GM10248 (cell line): ENCODE measurements around the gene FAF2.

Experiments
- CTCF ChIA-PET: fragments of 300-600 bp; sonication (Branson Sonifier 250); formaldehyde crosslinking; extraction: SDS; loops from one replicate; lab custom pipeline; 2021; ENCODE audit warnings: antibody characterized with exemption; lab: Yijun Ruan, JAX
- POLR2A ChIA-PET: fragments of 350-650 bp; sonication (Branson Sonifier 250); formaldehyde crosslinking; extraction: SDS; loops from one replicate; lab custom pipeline; 2020; ENCODE audit warnings: antibody characterized with exemption; lab: Yijun Ruan, JAX
- DNase-seq: peaks from one replicate; pipeline ENCODE4 v3.0.0; 2012; ENCODE audit errors: extremely low spot score
- TF ChIP-seq, protein P1 (sequence below): IDR thresholded peaks from 2 replicates; pipeline ENCODE4 v1.5.1; 2012; ENCODE audit warnings: mild to moderate bottlenecking, low read depth; ENCODE audit errors: extremely low read depth, missing control alignments, control extremely low read depth

FAF2 gene

GRCh38 chr5:176540956-176541337, 92.8 kb downstream of the FAF2 start:
- CTCF ChIA-PET = interaction anchor here (2.8 kb wide), 1 partner anchor 93 kb away, joined by 15 read pairs; the partner anchor contains the start of gene FAF2
- POLR2A ChIA-PET = no interaction called here

DNA sequence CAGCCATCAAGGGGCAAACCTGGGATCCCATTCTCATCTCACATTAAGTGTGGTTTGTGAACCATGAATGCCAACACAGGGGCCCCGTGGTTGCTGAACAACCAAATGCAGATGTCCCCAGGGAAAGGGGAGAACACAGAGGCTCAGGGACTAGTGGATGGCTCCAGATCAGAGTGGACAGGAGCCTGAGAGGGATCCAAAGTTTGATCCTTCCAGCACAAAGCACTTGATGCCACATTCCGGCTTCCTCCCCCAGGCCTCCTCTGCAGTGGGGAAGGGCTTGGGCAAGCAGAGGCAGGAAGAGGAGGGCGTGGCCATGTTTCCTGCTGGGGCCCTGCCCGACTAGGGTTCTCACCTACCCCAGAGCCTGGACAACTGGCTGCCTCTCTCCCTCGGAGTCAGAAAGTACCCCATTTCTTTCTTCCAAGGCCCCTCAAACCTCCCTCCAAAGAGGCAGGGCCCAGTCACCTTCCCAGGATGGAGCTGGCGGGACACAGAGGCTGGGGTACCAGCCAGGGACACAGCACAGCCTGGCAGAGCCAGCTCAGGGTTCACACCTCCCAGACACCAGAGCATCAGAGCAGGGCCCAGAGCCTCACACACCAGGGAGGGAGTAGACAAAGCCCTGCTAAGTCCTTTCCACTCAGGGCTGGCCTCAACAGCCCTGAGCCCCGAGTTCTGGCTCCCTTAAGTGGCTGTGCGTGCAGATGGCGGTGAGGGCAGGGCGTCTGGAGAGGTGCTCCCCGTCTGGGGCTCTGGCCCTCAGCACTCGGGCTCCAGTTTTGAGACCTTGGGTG, 93.4 kb downstream of the FAF2 start:
- CTCF ChIA-PET = interaction anchor here (1.4 to 2.8 kb wide), 3 partner anchors 33 to 125 kb away, joined by 3 to 32 read pairs (median 15); partner anchors contain the start of genes CLTB and FAF2
- DNase-seq = no peak
- TF ChIP-seq, protein P1, sequence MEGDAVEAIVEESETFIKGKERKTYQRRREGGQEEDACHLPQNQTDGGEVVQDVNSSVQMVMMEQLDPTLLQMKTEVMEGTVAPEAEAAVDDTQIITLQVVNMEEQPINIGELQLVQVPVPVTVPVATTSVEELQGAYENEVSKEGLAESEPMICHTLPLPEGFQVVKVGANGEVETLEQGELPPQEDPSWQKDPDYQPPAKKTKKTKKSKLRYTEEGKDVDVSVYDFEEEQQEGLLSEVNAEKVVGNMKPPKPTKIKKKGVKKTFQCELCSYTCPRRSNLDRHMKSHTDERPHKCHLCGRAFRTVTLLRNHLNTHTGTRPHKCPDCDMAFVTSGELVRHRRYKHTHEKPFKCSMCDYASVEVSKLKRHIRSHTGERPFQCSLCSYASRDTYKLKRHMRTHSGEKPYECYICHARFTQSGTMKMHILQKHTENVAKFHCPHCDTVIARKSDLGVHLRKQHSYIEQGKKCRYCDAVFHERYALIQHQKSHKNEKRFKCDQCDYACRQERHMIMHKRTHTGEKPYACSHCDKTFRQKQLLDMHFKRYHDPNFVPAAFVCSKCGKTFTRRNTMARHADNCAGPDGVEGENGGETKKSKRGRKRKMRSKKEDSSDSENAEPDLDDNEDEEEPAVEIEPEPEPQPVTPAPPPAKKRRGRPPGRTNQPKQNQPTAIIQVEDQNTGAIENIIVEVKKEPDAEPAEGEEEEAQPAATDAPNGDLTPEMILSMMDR = no peak
- POLR2A ChIA-PET = no interaction called here

More at GRCh38 chr5:176540956-176541337, 92.8 kb downstream of the FAF2 start:
- TF ChIP-seq, protein P1 = no peak
- DNase-seq = no peak

GRCh38 chr5:176542135-176542595, 94.0 kb downstream of the FAF2 start:
- DNase-seq = no peak
- POLR2A ChIA-PET = no interaction called here
- TF ChIP-seq, protein P1 = no peak
- CTCF ChIA-PET = interaction anchor here (0.8 to 2.8 kb wide), 8 partner anchors 8 to 135 kb away, joined by 3 to 32 read pairs (median 4); partner anchors contain the start of gene CLTB

DNA sequence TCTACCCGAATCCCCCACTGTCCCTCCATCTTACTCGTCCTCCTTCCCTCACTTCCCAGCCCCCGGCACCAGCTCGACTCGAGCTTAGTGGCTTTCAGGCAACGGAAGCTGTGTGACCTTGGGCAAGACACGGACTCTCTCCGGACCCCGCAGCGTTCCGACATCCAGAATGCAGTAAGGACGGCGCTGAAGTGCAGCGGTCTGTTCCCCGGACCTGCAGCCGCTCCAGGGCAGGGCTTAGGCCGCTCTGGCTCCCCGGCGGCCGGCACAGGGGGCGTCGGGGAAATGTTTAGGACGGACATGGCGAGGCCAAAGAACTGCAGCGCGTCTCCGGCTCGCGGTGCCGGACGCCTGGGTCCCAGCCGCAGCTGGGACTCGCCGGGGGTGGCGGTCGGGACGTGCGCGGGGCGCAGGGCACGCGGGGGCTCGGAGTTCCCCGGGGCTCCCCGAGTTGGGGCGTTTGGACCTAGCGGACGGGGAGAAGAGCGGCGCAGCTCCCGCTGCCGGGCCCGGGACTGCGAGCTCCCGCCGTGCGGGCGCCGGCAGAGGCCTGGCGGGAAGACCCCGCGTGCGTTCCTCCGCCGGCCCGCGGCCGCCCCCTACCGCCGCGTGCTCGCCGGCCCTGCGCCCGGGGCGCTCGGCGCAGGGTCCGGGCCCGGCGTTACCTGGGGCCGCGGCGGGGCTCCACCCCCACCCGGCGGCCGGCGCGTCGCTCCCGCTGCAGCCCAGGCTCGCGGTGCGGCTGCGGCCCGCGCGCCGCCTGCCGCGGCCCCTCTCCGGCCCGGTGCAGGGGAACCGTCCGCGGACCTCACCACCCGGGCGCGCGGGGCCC, 94.6 kb downstream of the FAF2 start:
- TF ChIP-seq, protein P1 = peak; percentile 61
- DNase-seq = peak; percentile 64
- POLR2A ChIA-PET = interaction anchor here (0.5 to 0.6 kb wide), 4 partner anchors 21 to 366 kb away, joined by 3 to 7 read pairs (median 4); partner anchors contain the start of gene FAF2
- CTCF ChIA-PET = interaction anchor here (0.7 to 2.8 kb wide), 17 partner anchors 8 to 181 kb away, joined by 3 to 32 read pairs (median 5); partner anchors contain the start of genes CLTB, KIAA1191 and TSPAN17

DNA sequence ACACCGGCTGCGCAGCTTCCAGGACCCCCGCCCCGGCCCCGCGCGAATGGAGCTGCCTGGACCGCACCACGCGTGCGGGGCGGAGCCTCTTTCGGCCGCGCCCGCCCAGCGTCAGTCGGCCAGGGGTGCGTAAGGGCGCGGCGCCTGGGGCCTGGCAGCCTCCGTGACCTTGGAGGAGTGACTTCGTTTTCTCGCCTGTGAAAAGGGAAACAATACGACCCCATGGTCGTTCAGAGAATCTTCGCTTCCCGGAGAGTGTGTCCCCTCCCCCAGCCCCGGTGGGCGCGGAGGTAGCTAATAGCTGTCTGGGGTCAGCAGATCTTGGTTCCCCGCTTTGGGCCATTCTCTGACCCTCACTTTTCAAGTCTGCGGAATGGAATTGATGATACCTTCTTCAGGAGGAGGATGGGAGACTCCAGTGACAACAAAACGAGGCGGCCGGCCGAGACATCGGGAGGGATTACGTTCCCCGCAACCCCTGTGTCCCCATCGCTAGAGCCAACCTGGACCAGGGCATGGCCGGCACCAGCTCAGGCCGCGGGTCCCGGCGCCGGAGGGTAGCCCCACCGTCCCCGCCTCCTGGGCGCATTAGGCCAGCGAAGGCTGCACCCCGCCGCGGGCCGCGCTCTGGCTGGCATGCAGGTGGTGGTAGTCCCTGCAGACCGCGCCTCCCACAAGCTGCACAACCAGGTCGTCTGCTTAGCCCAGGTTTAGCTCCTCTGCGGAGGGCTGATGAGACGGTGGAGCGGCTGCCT, 95.4 kb downstream of the FAF2 start:
- TF ChIP-seq, protein P1 = peak; percentile 6
- ChIA-PET POLR2A (interaction anchor here (0.5 to 0.6 kb wide), 4 partner anchors 22 to 367 kb away, joined by 3 to 7 read pairs (median 4); partner anchors contain the start of gene FAF2), CTCF (interaction anchor here (0.7 to 2.8 kb wide), 15 partner anchors 9 to 181 kb away, joined by 3 to 32 read pairs (median 5); partner anchors contain the start of genes CLTB, FAF2, KIAA1191 and TSPAN17)
- peak; percentile 73 for DNase-seq
